Bronchial epithelial cell (primary cell): ENCODE measurements around the gene CDH13. TPM values are rescaled to one million over a fixed set of nuclear protein-coding genes. Genes with fewer than 3 reads are reported as not detected.

Experiments
- DNase-seq: peaks from one replicate; pipeline ENCODE4 v3.0.0-alpha.2; 2010; ENCODE audit warnings: low read depth
- FAIRE-seq: peaks from 2 replicates; lab custom pipeline; 2011; peaks lifted over from hg19 to GRCh38; lab: Jason Lieb, UNC
- H3K27me3 ChIP-seq: 2 replicates; pipeline ENCODE4 v1.5.1; 2011; ENCODE audit warnings: low read length; ENCODE audit not compliant: control insufficient read depth, insufficient read depth
- H3K36me3 ChIP-seq: 2 replicates; pipeline ENCODE4 v1.5.1; 2011; ENCODE audit warnings: low read length; ENCODE audit not compliant: control insufficient read depth, insufficient read depth
- H3K4me3 ChIP-seq: 2 replicates; pipeline ENCODE4 v1.5.1; 2011; ENCODE audit warnings: mild to moderate bottlenecking, low read depth, low read length, control low read depth
- total RNA-seq: library from RNA; depleted of rRNA; stranded (reverse); fragments of >200 nt; gene quantifications from 2 replicates; pipeline ENCODE4 v1.2.1, GENCODE V29; 2014
- TF ChIP-seq, protein P1 (sequence below): IDR thresholded peaks from 2 replicates; pipeline ENCODE4 v1.5.1; 2011; ENCODE audit warnings: mild to moderate bottlenecking, moderate library complexity, low read length, control low read depth, inconsistent platforms; ENCODE audit not compliant: insufficient read depth, severe bottlenecking

CDH13 gene
- total RNA-seq, 1 donor from 2014 or later = 31.3 TPM

DNA sequence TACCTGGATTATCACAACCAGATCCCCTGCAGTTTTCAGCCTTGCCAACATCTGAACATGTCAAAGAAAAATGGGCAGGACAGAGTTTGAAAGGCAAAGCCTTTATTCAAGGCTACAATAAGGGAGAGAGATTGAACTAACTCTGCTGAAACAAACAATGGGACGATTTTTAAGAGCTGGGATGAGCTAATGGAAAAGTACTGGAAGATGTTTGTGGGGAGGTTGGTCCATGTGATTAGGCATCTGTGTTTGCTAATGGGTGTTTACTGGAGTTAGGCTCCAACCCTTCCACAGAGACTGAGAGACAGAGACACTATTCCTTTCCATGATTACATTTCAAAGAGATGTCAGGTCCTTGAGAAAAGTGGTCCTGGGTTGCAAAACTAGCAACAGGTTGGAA, 1146.0 kb downstream of the CDH13 start:
- Histone ChIP-seq H3K27me3 (no peaks in the 10 kb centered on the region), H3K4me3 (no peak overlapping the region), H3K36me3 (no peaks in the 10 kb centered on the region)
- TF ChIP-seq, protein P1, sequence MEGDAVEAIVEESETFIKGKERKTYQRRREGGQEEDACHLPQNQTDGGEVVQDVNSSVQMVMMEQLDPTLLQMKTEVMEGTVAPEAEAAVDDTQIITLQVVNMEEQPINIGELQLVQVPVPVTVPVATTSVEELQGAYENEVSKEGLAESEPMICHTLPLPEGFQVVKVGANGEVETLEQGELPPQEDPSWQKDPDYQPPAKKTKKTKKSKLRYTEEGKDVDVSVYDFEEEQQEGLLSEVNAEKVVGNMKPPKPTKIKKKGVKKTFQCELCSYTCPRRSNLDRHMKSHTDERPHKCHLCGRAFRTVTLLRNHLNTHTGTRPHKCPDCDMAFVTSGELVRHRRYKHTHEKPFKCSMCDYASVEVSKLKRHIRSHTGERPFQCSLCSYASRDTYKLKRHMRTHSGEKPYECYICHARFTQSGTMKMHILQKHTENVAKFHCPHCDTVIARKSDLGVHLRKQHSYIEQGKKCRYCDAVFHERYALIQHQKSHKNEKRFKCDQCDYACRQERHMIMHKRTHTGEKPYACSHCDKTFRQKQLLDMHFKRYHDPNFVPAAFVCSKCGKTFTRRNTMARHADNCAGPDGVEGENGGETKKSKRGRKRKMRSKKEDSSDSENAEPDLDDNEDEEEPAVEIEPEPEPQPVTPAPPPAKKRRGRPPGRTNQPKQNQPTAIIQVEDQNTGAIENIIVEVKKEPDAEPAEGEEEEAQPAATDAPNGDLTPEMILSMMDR = no peak
- FAIRE-seq = no peak
- DNase-seq = no peak

DNA sequence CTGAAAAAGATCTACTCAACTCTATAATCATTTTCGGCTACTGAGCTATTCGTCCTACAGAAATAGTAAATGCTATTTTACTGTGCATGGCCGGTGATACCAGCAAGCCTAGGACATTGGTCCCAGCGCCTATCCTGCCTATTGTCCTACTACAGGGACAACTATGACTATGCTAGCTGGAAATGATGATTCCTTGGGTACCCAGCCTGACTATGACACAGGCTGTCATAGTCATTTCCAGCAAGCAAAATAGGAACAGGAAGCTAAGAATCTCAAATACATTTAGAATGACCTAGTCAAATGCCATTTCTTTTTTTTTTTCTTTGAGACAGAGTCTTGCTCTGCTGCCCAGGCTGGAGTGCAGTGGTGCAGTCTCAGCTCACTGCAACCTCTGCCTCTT, 1147.3 kb downstream of the CDH13 start:
- Histone ChIP-seq H3K4me3 (no peak overlapping the region), H3K36me3 (no peaks in the 10 kb centered on the region), H3K27me3 (no peaks in the 10 kb centered on the region)
- FAIRE-seq = no peak
- TF ChIP-seq, protein P1 = no peak
- DNase-seq = no peak

DNA sequence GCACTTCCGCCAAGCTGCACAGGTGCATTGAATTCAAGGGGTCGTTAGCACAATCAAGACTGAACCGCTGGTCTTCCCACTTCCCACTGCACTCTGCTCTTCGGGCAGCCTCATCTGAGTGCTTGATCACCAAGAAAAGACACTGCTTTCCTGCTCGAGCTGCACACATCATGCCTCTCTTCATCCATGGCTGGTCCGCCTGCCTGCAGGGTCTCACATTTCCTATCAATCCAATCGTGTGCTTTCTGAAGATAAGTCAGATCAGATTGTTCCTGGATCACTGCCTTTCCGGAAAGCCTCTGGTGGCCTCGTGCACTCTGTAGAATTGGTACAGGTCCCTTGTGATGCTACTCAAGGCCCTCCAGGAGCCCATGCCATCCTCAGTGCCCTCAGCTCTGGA, 1150.2 kb downstream of the CDH13 start:
- TF ChIP-seq, protein P1 = no peak
- Histone ChIP-seq H3K4me3 (no peak overlapping the region), H3K36me3 (no peaks in the 10 kb centered on the region), H3K27me3 (no peaks in the 10 kb centered on the region)
- DNase-seq (no peak), FAIRE-seq (no peak)

DNA sequence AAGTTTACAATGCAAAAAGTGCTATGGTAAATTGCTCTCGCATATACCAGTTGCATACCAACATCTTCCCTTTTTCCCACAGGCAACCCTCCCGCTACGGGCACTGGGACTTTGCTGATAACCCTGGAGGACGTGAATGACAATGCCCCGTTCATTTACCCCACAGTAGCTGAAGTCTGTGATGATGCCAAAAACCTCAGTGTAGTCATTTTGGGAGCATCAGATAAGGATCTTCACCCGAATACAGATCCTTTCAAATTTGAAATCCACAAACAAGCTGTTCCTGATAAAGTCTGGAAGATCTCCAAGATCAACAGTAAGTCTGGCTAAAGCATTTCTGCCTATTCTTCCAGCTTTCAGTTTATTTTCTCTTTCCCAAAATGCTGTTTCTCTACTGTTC, 1153.1 kb downstream of the CDH13 start:
- Histone ChIP-seq H3K27me3 (no peaks in the 10 kb centered on the region), H3K36me3 (no peaks in the 10 kb centered on the region), H3K4me3 (no peak overlapping the region)
- TF ChIP-seq, protein P1 = no peak
- DNase-seq = no peak
- no peak for FAIRE-seq

DNA sequence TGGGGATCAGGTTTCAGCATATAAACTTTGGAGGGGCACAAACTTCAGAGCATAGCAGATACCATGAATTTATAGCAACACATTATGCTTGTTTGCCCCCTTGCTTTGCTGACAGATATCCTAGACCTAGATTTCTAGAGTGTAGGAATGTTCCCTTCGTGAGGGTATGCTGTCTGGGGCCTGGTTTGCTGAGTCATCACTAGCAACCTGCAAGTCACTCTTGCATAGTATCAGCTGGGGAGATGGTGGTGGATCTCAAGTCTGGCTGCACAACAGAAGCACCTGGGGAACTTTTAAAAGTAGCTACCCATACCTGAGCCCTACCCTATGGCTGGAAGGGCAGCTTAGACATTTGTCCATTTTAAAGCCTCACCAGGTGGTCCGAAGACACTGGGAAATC, 1158.7 kb downstream of the CDH13 start:
- FAIRE-seq (peak; percentile 92), DNase-seq (no peak)

More for the DNA sequence above, 1158.7 kb downstream of the CDH13 start:
- Histone ChIP-seq H3K36me3 (no peaks in the 10 kb centered on the region), H3K27me3 (no peaks in the 10 kb centered on the region), H3K4me3 (no peak overlapping the region)
- TF ChIP-seq, protein P1 = no peak
